Spleen (tissue), 11 donors: Measurements from ENCODE around the gene CELA2A. TPM values are rescaled to one million over a fixed set of nuclear protein-coding genes. Genes with fewer than 3 reads are reported as not detected.
A peak's percentile ranks its signal among the peaks of the same experiment; 100 is the strongest.

Experiments used
- DNase-seq: peaks from one replicate; pipeline ENCODE4 v3.0.0-alpha.2; 2020
- H3K27ac ChIP-seq, 8 donors: fragments of 200-600 bp; sonication (generic) in 7 of 8; 1 replicate in 4 of 8; 2 replicates in 4 of 8; pipeline versions ENCODE4 v1.5.0 to v1.8.0; 2016 to 2021; ENCODE audit warnings: inconsistent platforms in 4 of 8, mild to moderate bottlenecking in 4 of 8, moderate library complexity in 1 of 8
- H3K27me3 ChIP-seq, 7 donors: fragments of 200-600 bp; sonication (generic) in 6 of 7; replicated peaks in 1 of 7; 1 replicate in 4 of 7; 2 replicates in 3 of 7; pipeline versions ENCODE4 v1.5.0 to v1.8.0; 2016 to 2021; ENCODE audit warnings: inconsistent platforms in 3 of 7, mild to moderate bottlenecking in 1 of 7
- H3K36me3 ChIP-seq, 6 donors: fragments of 200-600 bp; sonication (generic) in 5 of 6; 1 replicate in 4 of 6; 2 replicates in 2 of 6; pipeline versions ENCODE4 v1.5.0 to v1.8.0; 2016 to 2021; ENCODE audit warnings: inconsistent platforms in 2 of 6
- H3K4me1 ChIP-seq, 6 donors: fragments of 200-600 bp; sonication (generic) in 5 of 6; 1 replicate in 3 of 6; 2 replicates in 3 of 6; pipeline versions ENCODE4 v1.5.0 to v1.8.0; 2016 to 2021; ENCODE audit warnings: inconsistent platforms in 3 of 6
- H3K4me3 ChIP-seq, 8 donors: fragments of 200-600 bp; sonication (generic) in 7 of 8; 1 replicate in 4 of 8; 2 replicates in 4 of 8; pipeline versions ENCODE4 v1.5.0 to v1.8.0; 2016 to 2021; ENCODE audit warnings: inconsistent platforms in 4 of 8, mild to moderate bottlenecking in 4 of 8, moderate library complexity in 2 of 8
- H3K9me3 ChIP-seq, 8 donors: fragments of 200-600 bp; sonication (generic) in 7 of 8; 1 replicate in 4 of 8; 2 replicates in 4 of 8; pipeline versions ENCODE4 v1.5.0 to v1.8.0; 2016 to 2021; ENCODE audit warnings: inconsistent platforms in 4 of 8
- CTCF ChIP-seq, 11 experiments: fragments of 200-600 bp in 7 of 11; fragments of 450-650 bp in 4 of 11; sonication (generic) in 4 of 11; IDR thresholded peaks in 8 of 11; conservative IDR thresholded peaks in 3 of 11; 1 replicate in 7 of 11; 2 replicates in 4 of 11; pipeline versions ENCODE4 v1.4.0 to v1.8.0; 2016 to 2021; ENCODE audit warnings: antibody characterized with exemption in 11 of 11, inconsistent platforms in 4 of 11, mild to moderate bottlenecking in 1 of 11
- POLR2A ChIP-seq, 3 donors: fragments of 450-650 bp; IDR thresholded peaks; one replicate each; pipeline ENCODE4 v1.5.1; 2017; ENCODE audit warnings: antibody characterized with exemption in 3 of 3, mild to moderate bottlenecking in 1 of 3
- POLR2AphosphoS5 ChIP-seq, 3 donors: sonication (generic); formaldehyde crosslinking; IDR thresholded peaks; one replicate each; pipeline ENCODE4 v1.5.1; 2017; ENCODE audit warnings: antibody characterized with exemption in 3 of 3
- WGBS, 5 donors: extraction: QIAGEN DNeasy Blood & Tissue Kit in 3 of 5; methylation state at CpG; one replicate each; pipeline versions ENCODE4 v1.1.5 to v1.1.7; 2013 to 2018; 5-methylcytosine and 5-hydroxymethylcytosine counted together
- intact Hi-C: fragments of 100-400 bp; cut with DNase I; formaldehyde crosslinking; loops from one replicate; pipeline ENCODE4 v1.15.0; 2023; ENCODE audit warnings: low total_unique reads
- polyA plus RNA-seq, 3 donors: library from polyadenylated mRNA; stranded (reverse); fragments of 200-250 nt; gene quantifications; one replicate each; pipeline ENCODE4 v1.2.1, GENCODE V29; 2013
- total RNA-seq, 7 donors: library from RNA; depleted of rRNA in 3 of 7; stranded (reverse); fragments of >200 nt in 3 of 7; fragmentation: NEBNext Ultra II Directional in 4 of 7; extraction: Animal tissue kit (Norgen Biotek cat#: 25700) in 4 of 7; gene quantifications; one replicate each; pipeline versions ENCODE4 v1.1.0 to v1.2.1, GENCODE V29; 2016 to 2021
- donor health status: healthy with polysubstance abuse.
- donor health status: DM: no; HTN: no; CAD: no; lungs with moderate emphysema.
- donor health status: DM: no; HTN: no; CAD: no.
- donor health status: Bipolar disorder and iron deficiency.
- donor health status: healthy.
- donor health status: DM: no; HTN: no; CAD: no.
- donor health status: DM: yes; HTN: yes; CAD: no.

Gene CELA2A
- total and polyA plus RNA-seq, 10 donors, result 0.09 to 0.79 (median 0.30) TPM; not detected in 4

GRCh38 chr1:15428815-15429435 is 27.6 kb upstream of the CELA2A start:
- H3K27ac ChIP-seq, result peak overlapping the region in 3 of 8 donors; percentile 45 to 51 (median 47)
- 86 to 92% (median 88%) methylated on average over 15 to 18 of the region's 18 CpGs for WGBS, 5 donors
- peaks cover 0 to 84% (median 56%) of the 10 kb centered on the region in 6 donors for H3K36me3 ChIP-seq

GRCh38 chr1:15429701-15430149 is 26.8 kb upstream of the CELA2A start:
- intact Hi-C loops, result loop anchor here (2.0 kb wide), 1 partner anchor 107 kb away; no protein-coding TSS in a partner anchor
- no peak for DNase-seq
- no peaks in the 10 kb centered on the region for H3K27me3 ChIP-seq
- peaks cover 8 to 85% (median 33%) of the 10 kb centered on the region in 6 donors for H3K4me1 ChIP-seq
- no peaks in the 10 kb centered on the region for H3K9me3 ChIP-seq
- WGBS, 5 donors, result 68 to 83% (median 79%) methylated on average over 16 to 19 of the region's 19 CpGs
- H3K27ac ChIP-seq, result peak overlapping the region in 4 of 8 donors; percentile 5 to 51 (median 46)
- peaks cover 0 to 76% (median 54%) of the 10 kb centered on the region in 6 donors for H3K36me3 ChIP-seq
- peak; percentile 20 to 73 (median 38) for TF ChIP-seq POLR2AphosphoS5 (IDR thresholded peaks at IDR 0.05)
- TF ChIP-seq POLR2A (IDR thresholded peaks at IDR 0.05), result no peak
- no peak overlapping the region for H3K4me3 ChIP-seq

More at GRCh38 chr1:15428815-15429435, 27.6 kb upstream of the CELA2A start:
- peaks cover 8 to 85% (median 37%) of the 10 kb centered on the region in 6 donors for H3K4me1 ChIP-seq
- TF ChIP-seq CTCF (IDR thresholded peaks at IDR 0.05 in 8 of 11, conservative IDR thresholded peaks at IDR 0.05 in 3 of 11) (no peak), POLR2A (IDR thresholded peaks at IDR 0.05) (no peak), POLR2AphosphoS5 (IDR thresholded peaks at IDR 0.05) (peak in 1 of 3 donors; percentile 63)
- H3K27me3 ChIP-seq, result no peaks in the 10 kb centered on the region
- intact Hi-C loops, result no loop called here
- DNase-seq, result no peak
- H3K9me3 ChIP-seq, result no peaks in the 10 kb centered on the region
- H3K4me3 ChIP-seq, result no peak overlapping the region

GRCh38 chr1:15430787-15431570 is 25.6 kb upstream of the CELA2A start:
- WGBS, 5 donors, result 58 to 73% (median 61%) methylated on average over 14 to 19 of the region's 19 CpGs
- Histone ChIP-seq H3K4me3 (no peak overlapping the region), H3K27me3 (no peaks in the 10 kb centered on the region), H3K9me3 (no peaks in the 10 kb centered on the region), H3K4me1 (peaks cover 7 to 79% (median 28%) of the 10 kb centered on the region in 6 donors), H3K36me3 (peaks cover 0 to 63% (median 45%) of the 10 kb centered on the region in 6 donors), H3K27ac (peak overlapping the region in 4 of 8 donors; percentile 13 to 47 (median 32))
- DNase-seq, result peak; percentile 92
- TF ChIP-seq POLR2AphosphoS5 (IDR thresholded peaks at IDR 0.05) (peak; percentile 55 to 75 (median 73)), CTCF (IDR thresholded peaks at IDR 0.05 in 8 of 11, conservative IDR thresholded peaks at IDR 0.05 in 3 of 11) (peak; percentile 93 to 98 (median 96)), POLR2A (IDR thresholded peaks at IDR 0.05) (no peak)
- intact Hi-C loops, result loop anchor here (2.0 kb wide), 1 partner anchor 108 kb away; no protein-coding TSS in a partner anchor

GRCh38 chr1:15431571-15431948 is 25.0 kb upstream of the CELA2A start:
- Histone ChIP-seq H3K4me3 (no peak overlapping the region), H3K4me1 (peaks cover 4 to 73% (median 25%) of the 10 kb centered on the region in 6 donors), H3K36me3 (peaks cover 0 to 57% (median 39%) of the 10 kb centered on the region in 6 donors), H3K9me3 (no peaks in the 10 kb centered on the region), H3K27ac (peak overlapping the region in 2 of 8 donors; percentile 18 to 47), H3K27me3 (no peaks in the 10 kb centered on the region)
- intact Hi-C loops, result loop anchor here (2.0 kb wide), 1 partner anchor 109 kb away; no protein-coding TSS in a partner anchor
- WGBS, 5 donors, result 77 to 89% (median 80%) methylated on average over 4 of the region's 4 CpGs
- TF ChIP-seq POLR2A (IDR thresholded peaks at IDR 0.05), result no peak
- peak in 1 of 11 experiments; percentile 49 for TF ChIP-seq CTCF (IDR thresholded peaks at IDR 0.05 in 8 of 11, conservative IDR thresholded peaks at IDR 0.05 in 3 of 11)
- TF ChIP-seq POLR2AphosphoS5 (IDR thresholded peaks at IDR 0.05), result peak in 1 of 3 donors; percentile 1
- DNase-seq, result no peak
